KBM-7 (cell line): Measurements from ENCODE around the gene THOC5.
A peak's percentile ranks its signal among the peaks of the same experiment; 100 is the strongest.
"Not testable (repeated sequence)": the region's sequence is repeated elsewhere in the genome, so short reads cannot be mapped to it uniquely, and the experiment has no call there.

Experiments
- DNase-seq: peaks from one replicate; pipeline ENCODE4 v3.0.0-alpha.2; 2015
- in situ Hi-C: fragments of 300-500 bp; cut with MboI; formaldehyde crosslinking; loops from 2 replicates; pipeline ENCODE4 v1.14.3; 2020; ENCODE audit warnings: low sequenced_read_pairs, low pct_unique_long_range_greater_than_20kb, mixed read lengths

Gene THOC5

GRCh38 chr22:29517215-29517908 is 36.2 kb downstream of the THOC5 start:
- no peak for DNase-seq
- in situ Hi-C loops = no loop called here

- no peak for DNase-seq
- in situ Hi-C loops = no loop called here
Observed at GRCh38 chr22:29512031-29512430, 41.5 kb downstream of the THOC5 start.

- in situ Hi-C loops = no loop called here
- no peak for DNase-seq
Observed at GRCh38 chr22:29511126-29511862, 42.3 kb downstream of the THOC5 start.

GRCh38 chr22:29510542-29510941 is 43.0 kb downstream of the THOC5 start:
- in situ Hi-C loops = no loop called here

GRCh38 chr22:29509815-29510214 is 43.7 kb downstream of the THOC5 start:
- in situ Hi-C loops = no loop called here
- DNase-seq = no peak

More at GRCh38 chr22:29510542-29510941, 43.0 kb downstream of the THOC5 start:
- no peak for DNase-seq

- in situ Hi-C loops = no loop called here
- DNase-seq = no peak
Observed at GRCh38 chr22:29509298-29509697, 44.3 kb downstream of the THOC5 start.

- in situ Hi-C loops = no loop called here
- peak; percentile 52 for DNase-seq
Observed at GRCh38 chr22:29503811-29504372, 49.7 kb downstream of the THOC5 start.

- in situ Hi-C loops = no loop called here
- DNase-seq = no peak
Observed at GRCh38 chr22:29499852-29500251, 53.7 kb downstream of the THOC5 start.

- in situ Hi-C loops = no loop called here
- no peak for DNase-seq
Observed at GRCh38 chr22:29493636-29494035, 59.9 kb downstream of the THOC5 start.

GRCh38 chr22:29491012-29491411 is 62.5 kb downstream of the THOC5 start:
- in situ Hi-C loops = no loop called here
- no peak for DNase-seq

- DNase-seq, in situ Hi-C loops: not testable (repeated sequence)
Observed at GRCh38 chr22:29489127-29489780, 64.3 kb downstream of the THOC5 start.

- no peak for DNase-seq
- in situ Hi-C loops = no loop called here
Observed at GRCh38 chr22:29487426-29487986, 66.1 kb downstream of the THOC5 start.

GRCh38 chr22:29485448-29485847 is 68.1 kb downstream of the THOC5 start:
- DNase-seq = no peak
- in situ Hi-C loops = no loop called here

GRCh38 chr22:29484642-29485041 is 68.9 kb downstream of the THOC5 start:
- DNase-seq = no peak
- in situ Hi-C loops = no loop called here

- DNase-seq = no peak
- in situ Hi-C loops = no loop called here
Observed at GRCh38 chr22:29483254-29483653, 70.3 kb downstream of the THOC5 start.

GRCh38 chr22:29482726-29483125 is 70.8 kb downstream of the THOC5 start:
- DNase-seq = no peak
- in situ Hi-C loops = no loop called here

- in situ Hi-C loops = no loop called here
- DNase-seq = no peak
Observed at GRCh38 chr22:29482253-29482652, 71.3 kb downstream of the THOC5 start.

GRCh38 chr22:29481265-29482000 is 72.1 kb downstream of the THOC5 start:
- in situ Hi-C loops = no loop called here
- no peak for DNase-seq
